Measurements from ENCODE around the gene RFX3.

RFX3 gene

DNA sequence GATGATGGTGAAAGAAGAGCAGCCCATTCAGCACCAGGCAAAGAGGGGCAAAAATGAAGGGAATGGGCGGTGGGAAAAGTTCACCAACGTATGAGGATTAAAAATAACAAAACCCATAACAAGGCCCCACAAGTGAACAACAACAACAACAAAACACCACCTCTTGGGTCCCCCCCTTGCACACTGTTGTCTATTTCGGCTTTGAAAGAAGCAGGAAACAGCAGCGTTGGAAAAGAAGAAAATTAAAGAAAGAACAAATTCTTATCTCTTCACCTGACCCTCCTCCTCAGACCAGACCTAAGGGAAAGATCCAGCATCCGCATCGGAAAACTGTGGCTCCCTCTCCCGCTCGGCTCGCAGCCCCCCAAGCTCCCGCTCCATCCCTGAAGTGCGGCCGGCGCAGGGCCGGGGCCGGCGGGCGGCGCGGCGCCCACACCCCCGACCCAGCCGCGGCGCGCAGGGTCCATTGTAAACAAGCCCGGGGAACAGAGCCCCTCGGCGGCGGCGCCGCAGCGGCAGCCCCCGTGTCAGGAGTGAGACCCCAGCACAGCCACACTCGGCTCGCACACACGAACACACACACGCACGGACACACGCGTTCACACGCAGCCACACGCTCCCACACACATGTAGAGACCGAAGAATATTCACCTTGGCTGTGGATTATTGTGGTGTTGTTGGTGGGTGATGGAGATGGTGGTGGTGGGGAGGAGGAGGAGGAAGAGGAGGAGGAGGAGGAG, 535 bp downstream of the RFX3 start:
- TF ChIP-seq GATA3 (IDR thresholded peaks at IDR 0.05; ENCODE audit: low read depth, low read length) (no peak), GATA2 (IDR thresholded peaks at IDR 0.05; ENCODE audit: low read depth, low read length) (no peak)

DNA sequence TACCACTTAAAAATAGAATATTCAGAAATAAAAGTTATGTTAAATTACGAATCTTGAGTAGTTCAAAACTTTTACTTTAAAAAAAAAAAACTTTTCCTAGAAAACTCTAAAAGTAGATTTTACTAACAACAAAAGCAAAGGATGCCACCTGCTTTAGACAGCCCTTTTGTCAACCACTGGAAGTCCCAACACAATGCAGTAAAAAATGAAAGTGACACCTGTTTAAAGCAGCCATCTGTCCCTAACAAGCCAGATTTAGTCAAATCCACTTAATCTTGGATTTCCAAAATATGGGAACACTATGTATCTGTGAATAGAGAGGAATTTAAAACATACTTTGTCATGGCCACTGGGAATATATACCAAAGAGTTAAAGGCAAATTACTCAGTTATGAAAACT, 3.8 kb downstream of the RFX3 start:
- no peak for TF ChIP-seq GATA2 (IDR thresholded peaks at IDR 0.05; ENCODE audit: low read depth, low read length)
- TF ChIP-seq GATA3 (IDR thresholded peaks at IDR 0.05; ENCODE audit: low read depth, low read length): no peak

DNA sequence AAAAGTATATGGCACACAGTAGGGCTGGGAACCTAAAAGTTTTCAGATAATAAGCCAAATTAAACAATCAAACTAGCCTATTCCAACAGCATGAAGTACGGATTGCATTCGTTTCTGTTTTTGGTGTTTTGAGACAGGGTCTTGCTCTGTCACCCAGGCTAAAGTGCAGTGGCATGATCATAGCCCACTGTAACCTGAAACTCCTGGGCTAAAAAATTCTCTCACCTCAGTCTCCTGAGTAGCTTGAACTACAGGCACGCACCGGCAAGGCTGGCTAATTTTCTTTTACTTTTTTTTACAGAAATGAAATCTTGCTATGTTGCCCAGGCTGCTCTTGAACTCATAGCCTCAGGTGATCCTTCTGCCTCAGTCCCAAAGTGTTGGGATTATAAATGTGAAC, 5.2 kb downstream of the RFX3 start:
- no peak for TF ChIP-seq GATA3 (IDR thresholded peaks at IDR 0.05; ENCODE audit: low read depth, low read length)
- no peak for TF ChIP-seq GATA2 (IDR thresholded peaks at IDR 0.05; ENCODE audit: low read depth, low read length)

DNA sequence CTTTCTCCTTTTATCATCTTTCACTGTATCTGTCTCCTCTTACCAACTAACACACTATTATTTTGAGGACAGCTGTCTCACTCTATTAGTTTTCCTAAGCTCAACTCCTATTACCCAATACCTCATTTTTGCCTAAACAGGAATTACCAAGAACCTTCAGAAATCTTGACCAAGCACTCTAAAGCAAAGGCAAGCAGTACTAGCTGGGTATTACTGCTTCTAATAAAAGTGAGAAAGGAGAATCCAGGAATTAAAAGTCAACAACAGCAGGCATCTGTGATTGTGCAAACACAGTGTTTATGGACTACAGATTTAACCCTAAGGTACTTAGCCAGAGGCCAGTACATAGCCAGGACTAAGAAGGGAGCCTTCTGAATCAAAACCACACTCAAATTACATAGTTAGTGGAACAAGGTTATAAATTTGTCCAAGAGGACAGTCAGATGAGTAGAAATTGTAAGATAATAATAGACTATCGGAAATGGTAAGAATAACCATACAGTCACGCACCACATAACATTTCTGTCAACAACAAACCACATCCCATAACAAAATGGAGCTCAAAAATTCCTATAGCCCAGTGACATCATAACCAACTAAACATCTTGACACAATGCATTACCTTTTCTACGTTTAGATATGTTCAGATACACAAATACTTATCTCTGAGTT, 8.3 kb downstream of the RFX3 start:
- TF ChIP-seq GATA3 (IDR thresholded peaks at IDR 0.05; ENCODE audit: low read depth, low read length): no peak
- no peak for TF ChIP-seq GATA2 (IDR thresholded peaks at IDR 0.05; ENCODE audit: low read depth, low read length)

DNA sequence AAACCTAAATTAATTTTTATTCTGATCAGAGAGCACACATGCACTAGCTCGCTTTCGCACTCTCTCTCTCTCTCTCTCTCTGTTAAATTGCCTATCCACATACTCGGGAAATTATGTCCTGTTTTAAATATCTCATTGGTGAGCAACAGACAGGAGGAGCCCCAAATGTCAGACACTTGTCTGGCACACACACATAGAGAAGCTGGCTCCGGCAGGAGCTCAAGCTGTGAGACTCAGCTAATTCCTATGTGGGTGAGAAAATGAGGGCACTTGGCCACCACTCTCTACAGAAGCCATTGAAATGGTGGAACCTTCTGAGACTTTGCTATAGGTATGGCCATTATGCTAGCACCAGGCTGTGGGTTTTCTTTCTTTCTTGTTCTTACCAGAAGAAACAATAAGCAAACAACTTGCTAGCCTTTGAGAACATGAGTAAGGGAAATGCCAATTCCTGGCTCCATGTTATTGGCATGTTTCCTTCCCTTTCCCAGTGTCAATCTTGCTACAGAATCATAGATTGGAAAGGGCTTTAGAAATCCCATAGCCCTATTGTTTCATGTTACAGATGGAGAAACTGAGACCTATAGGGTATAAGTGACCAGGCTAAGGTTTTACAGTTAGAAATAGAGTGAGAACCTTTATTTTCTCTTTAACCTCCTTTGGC, 9.0 kb downstream of the RFX3 start:
- no peak for TF ChIP-seq GATA3 (IDR thresholded peaks at IDR 0.05; ENCODE audit: low read depth, low read length)
- no peak for TF ChIP-seq GATA2 (IDR thresholded peaks at IDR 0.05; ENCODE audit: low read depth, low read length)

DNA sequence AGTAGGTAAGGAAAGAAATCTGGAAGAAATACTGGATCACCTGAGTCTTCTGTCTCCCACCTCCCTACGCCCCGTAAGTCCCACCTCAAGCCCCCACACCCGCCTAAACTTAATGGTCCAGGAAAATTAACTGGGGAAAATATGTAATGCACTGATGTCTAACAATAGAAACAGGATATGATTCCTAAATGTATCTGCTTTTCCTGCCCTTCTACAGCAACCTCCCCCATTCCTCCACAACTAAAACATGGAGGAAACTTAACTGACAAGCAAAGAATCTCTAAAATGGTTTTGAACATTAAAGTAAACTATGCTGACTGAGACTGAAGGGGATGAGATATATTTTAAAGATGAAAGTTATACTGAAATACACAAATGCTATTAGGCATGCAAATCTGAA, 10.4 kb downstream of the RFX3 start:
- TF ChIP-seq GATA2 (IDR thresholded peaks at IDR 0.05; ENCODE audit: low read depth, low read length) (no peak), GATA3 (IDR thresholded peaks at IDR 0.05; ENCODE audit: low read depth, low read length) (no peak)

DNA sequence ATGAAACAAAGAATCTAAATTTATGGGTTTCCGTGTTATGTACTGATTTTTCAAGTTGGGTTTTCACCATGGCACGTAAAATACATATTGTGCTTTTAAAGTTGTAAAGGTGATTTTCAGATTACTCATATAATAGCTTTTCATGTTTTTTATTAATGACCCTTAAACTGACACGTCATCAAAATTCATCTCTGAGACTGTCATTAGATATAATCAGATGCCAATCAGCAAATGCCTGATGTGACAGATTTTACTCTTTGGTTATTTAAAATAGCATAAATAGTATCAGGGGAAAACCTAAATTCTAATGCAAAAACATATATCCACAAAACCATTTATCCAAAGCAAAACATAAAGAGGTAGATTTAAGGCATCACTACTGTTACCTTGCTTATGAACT, 11.0 kb downstream of the RFX3 start:
- no peak for TF ChIP-seq GATA3 (IDR thresholded peaks at IDR 0.05; ENCODE audit: low read depth, low read length)
- no peak for TF ChIP-seq GATA2 (IDR thresholded peaks at IDR 0.05; ENCODE audit: low read depth, low read length)

DNA sequence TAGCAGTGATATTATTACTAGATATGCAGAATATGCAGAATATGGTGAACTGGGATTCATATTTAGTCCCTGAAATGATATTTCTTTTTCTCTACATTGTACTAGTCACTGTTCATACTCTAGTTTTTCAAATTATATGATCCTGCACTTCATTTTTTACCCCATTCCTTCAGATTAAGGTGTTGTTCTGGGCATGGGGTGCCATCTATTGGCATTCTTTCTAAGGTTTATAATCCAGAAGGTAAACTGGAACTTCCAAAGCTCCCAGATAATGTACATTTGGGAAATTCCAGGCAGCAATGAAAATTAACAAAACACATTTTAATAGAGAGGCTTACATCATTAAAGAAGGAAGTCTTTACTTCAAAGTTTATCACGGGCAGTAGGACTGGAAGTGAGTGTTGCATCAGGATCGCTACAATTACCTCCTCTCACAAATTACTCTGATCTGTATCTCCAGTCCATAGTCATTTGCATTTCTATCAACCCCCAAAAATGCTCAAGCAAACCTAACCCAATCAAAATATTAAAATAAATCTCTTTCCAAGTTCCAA, 12.5 kb downstream of the RFX3 start:
- TF ChIP-seq GATA2 (IDR thresholded peaks at IDR 0.05; ENCODE audit: low read depth, low read length): no peak
- no peak for TF ChIP-seq GATA3 (IDR thresholded peaks at IDR 0.05; ENCODE audit: low read depth, low read length)

DNA sequence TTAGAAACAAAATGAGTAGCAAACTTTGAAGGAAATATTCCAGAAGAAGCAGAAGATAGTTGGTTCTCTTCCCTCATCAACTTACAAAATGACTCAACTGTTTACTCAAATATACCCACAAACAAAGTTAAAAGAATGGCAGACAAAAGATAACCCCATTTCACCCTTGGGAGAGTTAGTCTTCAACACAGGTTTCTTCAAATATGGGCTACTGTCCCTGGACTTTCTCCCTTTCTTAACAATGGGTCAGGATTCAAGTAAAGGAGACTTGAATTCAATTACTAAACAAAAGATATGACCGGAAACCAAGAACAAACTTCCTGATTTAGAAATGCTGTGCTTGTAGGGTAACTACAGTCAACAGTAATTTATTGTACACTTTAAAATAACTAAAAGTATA, 14.2 kb downstream of the RFX3 start:
- TF ChIP-seq GATA2 (IDR thresholded peaks at IDR 0.05; ENCODE audit: low read depth, low read length): no peak

DNA sequence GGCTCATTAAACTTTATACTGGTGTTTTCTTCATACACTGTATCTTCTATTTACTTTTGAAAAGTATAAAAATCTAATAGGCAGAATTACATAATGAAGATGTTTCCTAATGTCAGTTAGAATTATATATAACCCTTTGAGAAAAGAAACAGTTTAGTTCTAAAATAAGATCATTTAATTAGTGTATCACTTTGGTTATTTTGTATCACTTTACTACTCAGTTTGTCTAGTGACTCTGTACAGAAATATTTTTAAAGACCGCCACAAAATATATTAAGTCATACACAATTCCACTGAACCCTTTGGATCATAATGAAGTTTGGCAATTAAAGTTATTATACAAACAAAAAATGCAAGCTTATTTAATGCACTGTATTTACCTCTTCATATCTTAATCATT, 15.0 kb downstream of the RFX3 start:
- TF ChIP-seq GATA3 (IDR thresholded peaks at IDR 0.05; ENCODE audit: low read depth, low read length): no peak
- no peak for TF ChIP-seq GATA2 (IDR thresholded peaks at IDR 0.05; ENCODE audit: low read depth, low read length)

DNA sequence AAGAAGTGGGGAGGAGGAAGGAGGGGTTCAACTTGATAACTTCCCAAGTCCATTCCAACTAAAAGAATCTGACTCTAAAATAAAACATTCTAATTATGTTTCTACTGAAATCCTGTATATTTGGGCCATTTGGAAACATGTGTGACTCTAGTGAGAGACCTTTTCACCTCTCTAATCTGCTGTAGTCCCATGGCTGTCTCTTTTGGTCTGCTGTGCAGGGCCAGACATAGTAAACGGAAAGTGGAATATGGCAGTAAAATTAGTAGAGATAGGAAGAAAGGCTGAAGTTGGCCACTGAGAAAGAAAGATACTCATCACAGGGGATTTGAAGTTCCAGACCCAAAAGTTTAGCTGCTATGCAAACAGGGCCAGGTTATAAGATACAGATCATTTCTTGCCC, 15.9 kb downstream of the RFX3 start:
- TF ChIP-seq GATA2 (IDR thresholded peaks at IDR 0.05; ENCODE audit: low read depth, low read length) (no peak), GATA3 (IDR thresholded peaks at IDR 0.05; ENCODE audit: low read depth, low read length) (no peak)

DNA sequence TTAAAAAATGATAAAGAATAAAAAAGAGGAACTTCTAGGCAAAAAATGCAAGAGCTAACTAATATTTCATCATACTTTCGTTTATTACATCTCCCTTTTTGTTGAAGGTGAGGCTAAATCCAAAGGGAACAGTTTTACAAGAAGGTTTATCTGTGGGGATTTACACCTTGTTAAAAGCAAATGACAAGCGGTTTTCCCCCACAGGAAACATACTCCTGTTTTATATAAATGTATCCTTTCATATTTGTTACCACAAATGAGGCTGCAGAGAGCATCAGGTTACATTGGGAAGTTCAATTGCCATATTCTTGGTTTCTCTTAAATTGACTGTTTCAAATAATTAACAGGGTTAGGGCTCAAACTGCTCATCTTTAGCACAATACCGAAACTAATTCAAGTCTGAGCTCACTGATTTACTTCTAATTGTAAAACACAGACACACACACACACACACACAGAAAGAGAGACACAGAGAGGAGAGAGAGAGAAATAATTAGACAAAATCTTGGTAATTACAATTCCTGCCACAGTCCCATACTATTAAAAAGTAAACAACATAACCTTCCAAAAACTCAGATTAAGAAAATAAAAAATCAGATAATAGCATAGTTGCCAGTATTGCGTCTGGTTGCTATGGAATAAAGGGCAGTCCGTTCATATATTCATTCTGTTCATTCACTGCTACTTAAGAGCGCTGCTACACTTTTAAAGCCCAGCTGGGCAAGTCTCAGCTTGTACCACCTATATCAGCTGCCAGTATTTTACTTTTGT, 17.1 kb downstream of the RFX3 start:
- no peak for TF ChIP-seq GATA2 (IDR thresholded peaks at IDR 0.05; ENCODE audit: low read depth, low read length)

DNA sequence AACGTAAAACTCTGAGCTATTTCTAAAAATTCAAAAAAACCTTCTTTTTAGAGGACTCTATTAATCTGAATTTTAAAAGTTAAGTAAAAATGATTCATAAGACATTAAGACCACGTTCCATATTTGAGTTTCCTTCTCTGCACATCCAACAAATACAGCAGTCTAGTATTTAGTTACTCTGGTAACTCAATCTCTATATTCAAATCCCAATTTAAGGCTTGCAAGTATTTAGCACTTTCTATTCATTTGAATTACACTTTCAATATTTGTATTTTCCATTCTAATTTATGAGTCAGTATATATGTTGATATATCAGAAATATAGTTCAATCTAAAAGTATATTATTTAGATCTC, 17.7 kb downstream of the RFX3 start:
- TF ChIP-seq GATA3 (IDR thresholded peaks at IDR 0.05; ENCODE audit: low read depth, low read length) (no peak), GATA2 (IDR thresholded peaks at IDR 0.05; ENCODE audit: low read depth, low read length) (no peak)

DNA sequence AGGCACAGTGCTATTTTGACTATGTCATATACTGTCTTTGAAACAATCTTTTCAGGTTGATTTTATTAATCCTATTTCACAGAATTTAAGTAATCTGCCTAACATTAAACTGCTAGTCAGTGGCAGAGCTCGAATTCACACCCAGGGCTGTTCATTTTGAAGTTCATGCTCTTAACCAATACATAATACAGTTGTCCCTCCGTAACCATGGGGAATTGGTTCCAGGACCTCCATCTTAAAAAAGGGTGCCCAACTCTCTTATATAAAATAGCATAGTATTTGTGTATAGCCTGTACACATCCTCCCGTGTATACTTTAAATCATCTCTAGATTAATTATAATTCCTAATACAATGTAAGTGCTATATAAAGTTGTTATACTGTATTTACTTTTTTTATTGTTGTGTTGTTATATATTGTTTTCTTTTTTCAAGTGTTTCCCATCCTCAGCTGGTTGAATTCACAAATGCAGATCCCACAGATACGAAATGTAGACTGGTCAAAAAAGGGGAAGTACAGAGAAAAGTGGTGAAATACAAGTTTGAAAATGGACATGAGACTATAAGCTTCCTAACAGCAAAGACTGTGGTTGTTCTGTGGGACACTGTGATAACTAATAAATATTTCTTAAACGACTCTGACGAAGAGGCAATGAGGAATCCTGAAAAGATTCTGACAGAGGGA, 18.3 kb downstream of the RFX3 start:
- TF ChIP-seq GATA2 (IDR thresholded peaks at IDR 0.05; ENCODE audit: low read depth, low read length): no peak
- TF ChIP-seq GATA3 (IDR thresholded peaks at IDR 0.05; ENCODE audit: low read depth, low read length): no peak
